ENCODE results near the gene LSM12. TPM values are rescaled to one million over a fixed set of nuclear protein-coding genes. Genes with fewer than 3 reads are reported as not detected.

LSM12 gene
- total and polyA plus RNA-seq, 8 donors, result 31.3 to 53.2 (median 37.2) TPM

GRCh38 chr17:43986225-43986981 lies 80.1 kb downstream of the LSM12 start:
- no peak overlapping the region for H3K4me3 ChIP-seq
- ATAC-seq (no peak), DNase-seq (no peak)
- TF ChIP-seq CTCF (IDR thresholded peaks at IDR 0.05), result no peak
- H3K27me3 ChIP-seq, result peaks cover 27 to 72% of the 10 kb centered on the region in 2 donors
- peaks cover 0 to 12% of the 10 kb centered on the region in 2 donors for H3K4me1 ChIP-seq
- intact Hi-C loops (cut with DNase I), result no loop called here
- no peaks in the 10 kb centered on the region for H3K9me3 ChIP-seq
- H3K36me3 ChIP-seq, result no peaks in the 10 kb centered on the region
- H3K27ac ChIP-seq, result no peak overlapping the region

GRCh38 chr17:43984521-43984920 lies 82.0 kb downstream of the LSM12 start:
- intact Hi-C loops (cut with DNase I), result no loop called here
- Histone ChIP-seq H3K4me3 (peak overlapping the region; percentile 33 to 39), H3K27me3 (peaks cover 27 to 90% of the 10 kb centered on the region in 2 donors), H3K36me3 (no peaks in the 10 kb centered on the region), H3K9me3 (no peaks in the 10 kb centered on the region), H3K27ac (no peak overlapping the region), H3K4me1 (peaks cover 0 to 12% of the 10 kb centered on the region in 2 donors)
- ATAC-seq (peak; percentile 59), DNase-seq (no peak)
- no peak for TF ChIP-seq CTCF (IDR thresholded peaks at IDR 0.05)

Other genes starting within 250 kb of the LSM12 start
- gene MPP3, start 233.5 kb downstream of the LSM12 start, total RNA-seq, result 10 to 100 TPM; 14.4 to 17.9 TPM
- gene MPP3, start 233.5 kb downstream of the LSM12 start, polyA plus RNA-seq (ENCODE audit: insufficient read length in 6 of 6), result 10 to 100 TPM in 5 of 6 donors, 1 to 10 TPM in 1; 8.0 to 14.4 (median 11.6) TPM
- gene CD300LG, start 219.5 kb downstream of the LSM12 start, total RNA-seq, result 1 to 10 TPM; 1.6 to 7.1 TPM
- gene CD300LG, start 219.5 kb downstream of the LSM12 start, polyA plus RNA-seq (ENCODE audit: insufficient read length in 6 of 6), result 1 to 10 TPM in 5 of 6 donors, under 1 TPM in 1; 0.53 to 1.9 (median 1.4) TPM
- 1 to 10 TPM; 1.5 to 1.7 TPM for gene MPP2, start 159.1 kb downstream of the LSM12 start, total RNA-seq
- gene MPP2, start 159.1 kb downstream of the LSM12 start, polyA plus RNA-seq (ENCODE audit: insufficient read length in 6 of 6), result 1 to 10 TPM; 3.8 to 4.9 (median 4.6) TPM
- gene PPY, start 124.2 kb downstream of the LSM12 start, total RNA-seq, result not detected
- 1 to 10 TPM in 4 of 6 donors, under 1 TPM in 2; 0.36 to 4.9 (median 1.5) TPM for gene PPY, start 124.2 kb downstream of the LSM12 start, polyA plus RNA-seq (ENCODE audit: insufficient read length in 6 of 6)
- not detected for gene PYY, start 112.7 kb downstream of the LSM12 start, total RNA-seq
- under 1 TPM in 4 of 6 donors, not detected in 2; 0.21 to 0.68 (median 0.43) TPM for gene PYY, start 112.7 kb downstream of the LSM12 start, polyA plus RNA-seq (ENCODE audit: insufficient read length in 6 of 6)
- 1 to 10 TPM; 5.2 to 7.0 TPM for gene NAGS, start 62.0 kb downstream of the LSM12 start, total RNA-seq
- 1 to 10 TPM; 2.4 to 4.1 (median 3.2) TPM for gene NAGS, start 62.0 kb downstream of the LSM12 start, polyA plus RNA-seq (ENCODE audit: insufficient read length in 6 of 6)
- 10 to 100 TPM; 29.7 to 35.0 TPM for gene TMEM101, start 51.7 kb downstream of the LSM12 start, total RNA-seq
- 10 to 100 TPM; 38.0 to 49.4 (median 44.7) TPM for gene TMEM101, start 51.7 kb downstream of the LSM12 start, polyA plus RNA-seq (ENCODE audit: insufficient read length in 6 of 6)
- 10 to 100 TPM; 47.4 to 62.6 TPM for gene G6PC3, start 4.1 kb upstream of the LSM12 start, total RNA-seq
- 10 to 100 TPM; 47.3 to 64.9 (median 51.6) TPM for gene G6PC3, start 4.1 kb upstream of the LSM12 start, polyA plus RNA-seq (ENCODE audit: insufficient read length in 6 of 6)
- gene HDAC5, start 57.0 kb upstream of the LSM12 start, total RNA-seq, result 10 to 100 TPM; 28.0 to 43.5 TPM
- 10 to 100 TPM; 56.7 to 61.4 (median 57.8) TPM for gene HDAC5, start 57.0 kb upstream of the LSM12 start, polyA plus RNA-seq (ENCODE audit: insufficient read length in 6 of 6)
- gene HROB, start 75.3 kb upstream of the LSM12 start, total RNA-seq, result 1 to 10 TPM; 2.3 to 2.7 TPM
- gene HROB, start 75.3 kb upstream of the LSM12 start, polyA plus RNA-seq (ENCODE audit: insufficient read length in 6 of 6), result 1 to 10 TPM; 4.0 to 6.7 (median 5.2) TPM
- not detected for gene ASB16, start 104.0 kb upstream of the LSM12 start, total RNA-seq
- gene ASB16, start 104.0 kb upstream of the LSM12 start, polyA plus RNA-seq (ENCODE audit: insufficient read length in 6 of 6), result 1 to 10 TPM; 2.4 to 3.8 (median 3.5) TPM
- gene TMUB2, start 120.3 kb upstream of the LSM12 start, total RNA-seq, result 10 to 100 TPM; 33.6 to 41.8 TPM
- gene TMUB2, start 120.3 kb upstream of the LSM12 start, polyA plus RNA-seq (ENCODE audit: insufficient read length in 6 of 6), result 10 to 100 TPM; 50.6 to 56.7 (median 53.6) TPM
- 10 to 100 TPM; 51.3 to 81.8 TPM for gene ATXN7L3, start 133.2 kb upstream of the LSM12 start, total RNA-seq
- 10 to 100 TPM; 51.9 to 75.4 (median 62.5) TPM for gene ATXN7L3, start 133.2 kb upstream of the LSM12 start, polyA plus RNA-seq (ENCODE audit: insufficient read length in 6 of 6)
- gene UBTF, start 153.0 kb upstream of the LSM12 start, total RNA-seq, result 10 to 100 TPM; 65.5 to 66.9 TPM
- 100 to 1,000 TPM; 102 to 136 (median 116) TPM for gene UBTF, start 153.0 kb upstream of the LSM12 start, polyA plus RNA-seq (ENCODE audit: insufficient read length in 6 of 6)
- gene SLC4A1, start 201.5 kb upstream of the LSM12 start, total RNA-seq, result 1 to 10 TPM in 1 of 2 donors, under 1 TPM in 1; 0.58 to 1.4 TPM
- gene SLC4A1, start 201.5 kb upstream of the LSM12 start, polyA plus RNA-seq (ENCODE audit: insufficient read length in 6 of 6), result 10 to 100 TPM in 4 of 6 donors, 1 to 10 TPM in 2; 6.9 to 22.7 (median 14.2) TPM
- gene RUNDC3A, start 241.9 kb upstream of the LSM12 start, total RNA-seq, result under 1 TPM; 0.08 to 0.38 TPM
- gene RUNDC3A, start 241.9 kb upstream of the LSM12 start, polyA plus RNA-seq (ENCODE audit: insufficient read length in 6 of 6), result 1 to 10 TPM; 1.8 to 6.3 (median 2.4) TPM

Measured in left lung (tissue), 10 donors.